NB4 (cell line): ENCODE results near the gene FAM3C.

Experiments used
- DNase-seq: peaks from one replicate; pipeline ENCODE4 v3.0.0; 2010; ENCODE audit warnings: low read depth
- H3K4me3 ChIP-seq: one replicate; pipeline ENCODE4 v1.5.1; 2011; ENCODE audit warnings: mild to moderate bottlenecking, low read depth, low read length, moderate library complexity
- MYC ChIP-seq: IDR thresholded peaks from 2 replicates; pipeline ENCODE4 v1.6.1; 2011; ENCODE audit warnings: low read depth, low read length
- POLR2A ChIP-seq: IDR thresholded peaks from 2 replicates; pipeline ENCODE4 v1.6.1; 2011; ENCODE audit warnings: mild to moderate bottlenecking; ENCODE audit not compliant: insufficient read length; ENCODE audit errors: extremely low read depth
- TF ChIP-seq, protein P1 (sequence below): IDR thresholded peaks from 2 replicates; pipeline ENCODE4 v1.6.1; 2011; ENCODE audit warnings: low read depth, low read length
- TF ChIP-seq, protein P2 (sequence below): IDR thresholded peaks from one replicate; pipeline ENCODE4 v1.5.1; 2012; ENCODE audit warnings: low read depth, low read length

The FAM3C gene

DNA sequence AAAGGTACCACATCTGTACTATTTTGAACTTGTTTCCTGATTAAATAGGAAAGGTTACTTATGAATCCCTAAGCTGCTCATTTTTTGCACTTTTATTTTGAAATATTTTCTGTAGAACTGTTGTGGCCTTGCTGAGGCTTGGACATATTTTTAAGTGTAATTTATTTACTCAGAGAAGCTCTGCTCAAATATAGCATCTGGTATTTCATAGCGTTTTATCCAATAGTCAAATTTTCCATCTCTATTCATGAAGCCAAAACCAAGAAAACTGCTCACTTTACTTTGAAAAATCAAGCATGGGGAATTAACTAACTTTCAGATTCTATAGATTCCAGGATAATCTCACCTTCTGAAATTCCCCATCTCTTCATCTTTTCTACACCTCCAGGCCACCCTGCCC lies 6.6 kb upstream of the FAM3C start:
- H3K4me3 ChIP-seq = no peak overlapping the region
- DNase-seq = no peak
- TF ChIP-seq, protein P1, sequence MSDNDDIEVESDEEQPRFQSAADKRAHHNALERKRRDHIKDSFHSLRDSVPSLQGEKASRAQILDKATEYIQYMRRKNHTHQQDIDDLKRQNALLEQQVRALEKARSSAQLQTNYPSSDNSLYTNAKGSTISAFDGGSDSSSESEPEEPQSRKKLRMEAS = no peak
- TF ChIP-seq POLR2A (no peak), MYC (no peak)
- TF ChIP-seq, protein P2, sequence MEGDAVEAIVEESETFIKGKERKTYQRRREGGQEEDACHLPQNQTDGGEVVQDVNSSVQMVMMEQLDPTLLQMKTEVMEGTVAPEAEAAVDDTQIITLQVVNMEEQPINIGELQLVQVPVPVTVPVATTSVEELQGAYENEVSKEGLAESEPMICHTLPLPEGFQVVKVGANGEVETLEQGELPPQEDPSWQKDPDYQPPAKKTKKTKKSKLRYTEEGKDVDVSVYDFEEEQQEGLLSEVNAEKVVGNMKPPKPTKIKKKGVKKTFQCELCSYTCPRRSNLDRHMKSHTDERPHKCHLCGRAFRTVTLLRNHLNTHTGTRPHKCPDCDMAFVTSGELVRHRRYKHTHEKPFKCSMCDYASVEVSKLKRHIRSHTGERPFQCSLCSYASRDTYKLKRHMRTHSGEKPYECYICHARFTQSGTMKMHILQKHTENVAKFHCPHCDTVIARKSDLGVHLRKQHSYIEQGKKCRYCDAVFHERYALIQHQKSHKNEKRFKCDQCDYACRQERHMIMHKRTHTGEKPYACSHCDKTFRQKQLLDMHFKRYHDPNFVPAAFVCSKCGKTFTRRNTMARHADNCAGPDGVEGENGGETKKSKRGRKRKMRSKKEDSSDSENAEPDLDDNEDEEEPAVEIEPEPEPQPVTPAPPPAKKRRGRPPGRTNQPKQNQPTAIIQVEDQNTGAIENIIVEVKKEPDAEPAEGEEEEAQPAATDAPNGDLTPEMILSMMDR = no peak

DNA sequence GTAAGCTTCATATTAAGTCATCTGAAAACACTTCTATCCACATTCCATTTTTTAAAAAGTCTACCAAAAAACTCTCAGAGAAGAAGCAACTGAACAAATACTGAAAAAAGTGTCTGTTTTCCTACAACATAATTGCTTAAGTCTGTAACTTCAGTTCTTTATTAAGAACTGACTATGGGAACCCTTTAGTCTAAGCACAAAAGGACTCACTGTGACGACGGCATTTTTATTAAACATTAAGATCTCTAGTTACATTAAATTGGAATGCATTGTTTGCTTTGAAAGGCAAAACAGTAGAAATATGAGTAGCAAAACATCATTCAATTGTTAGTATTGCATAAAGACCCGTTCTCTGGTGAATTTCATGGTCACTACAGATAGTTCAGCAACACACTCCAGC lies 5.8 kb upstream of the FAM3C start:
- DNase-seq = no peak
- TF ChIP-seq MYC (no peak), POLR2A (no peak)
- TF ChIP-seq, protein P2 = no peak
- TF ChIP-seq, protein P1 = no peak
- H3K4me3 ChIP-seq = no peak overlapping the region

- TF ChIP-seq, protein P2 = peak; percentile 22
- TF ChIP-seq, protein P1 = no peak
- no peak overlapping the region for H3K4me3 ChIP-seq
- DNase-seq = peak; percentile 33
Measured at GRCh38 chr7:121398246-121398645, 2.1 kb upstream of the FAM3C start.

GRCh38 chr7:121397822-121398221 lies 1.7 kb upstream of the FAM3C start:
- TF ChIP-seq MYC (no peak), POLR2A (no peak)
- TF ChIP-seq, protein P2 = no peak
- TF ChIP-seq, protein P1 = no peak
- H3K4me3 ChIP-seq = no peak overlapping the region
- no peak for DNase-seq

DNA sequence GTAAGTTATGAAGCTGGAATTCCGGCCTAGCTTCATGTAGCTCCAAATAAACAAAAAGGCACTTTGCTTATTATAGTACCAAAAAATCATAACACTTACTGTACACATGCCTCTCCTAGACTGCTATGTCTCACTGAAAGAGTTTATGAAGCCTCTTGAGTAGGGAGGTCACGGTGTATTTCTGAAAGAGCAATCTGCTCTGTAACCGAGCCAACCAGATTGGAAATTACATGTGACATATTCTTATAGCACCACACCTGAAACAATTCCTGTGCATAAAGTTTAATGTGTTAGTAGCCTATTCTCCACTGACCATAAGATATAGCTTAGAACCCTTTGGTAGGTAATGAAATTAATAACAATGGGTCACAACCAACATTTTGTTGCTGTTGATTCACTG lies 1.3 kb upstream of the FAM3C start:
- TF ChIP-seq POLR2A (no peak), MYC (no peak)
- TF ChIP-seq, protein P1 = no peak
- TF ChIP-seq, protein P2 = no peak
- no peak overlapping the region for H3K4me3 ChIP-seq
- DNase-seq = no peak

- DNase-seq = peak; percentile 68
- no peak for TF ChIP-seq POLR2A
- TF ChIP-seq MYC = no peak
- TF ChIP-seq, protein P1 = no peak
- TF ChIP-seq, protein P2 = no peak
Measured at GRCh38 chr7:121395494-121395960, 581 bp downstream of the FAM3C start.

More at GRCh38 chr7:121395494-121395960, 581 bp downstream of the FAM3C start:
- peak overlapping the region; percentile 89 for H3K4me3 ChIP-seq
